ENCODE results near the gene FAM229A.

FAM229A gene

GRCh38 chr1:32349211-32349708, 13.0 kb downstream of the FAM229A start:
- DNase-seq (ENCODE audit: low read depth, low spot score) = peak; percentile 89
- no peak for TF ChIP-seq CTCF (IDR thresholded peaks at IDR 0.05; ENCODE audit: low read depth, low read length)
- in situ Hi-C loops (cut with HindIII; ENCODE audit: low sequenced_read_pairs) = no loop called here
- no peak overlapping the region for H3K4me3 ChIP-seq (ENCODE audit: low read depth, low read length)

GRCh38 chr1:32346532-32347157, 15.6 kb downstream of the FAM229A start:
- no peak for DNase-seq (ENCODE audit: low read depth, low spot score)
- TF ChIP-seq CTCF (IDR thresholded peaks at IDR 0.05; ENCODE audit: low read depth, low read length) = no peak
- no peak overlapping the region for H3K4me3 ChIP-seq (ENCODE audit: low read depth, low read length)
- in situ Hi-C loops (cut with HindIII; ENCODE audit: low sequenced_read_pairs) = no loop called here

GRCh38 chr1:32345289-32345827, 16.9 kb downstream of the FAM229A start:
- TF ChIP-seq CTCF (IDR thresholded peaks at IDR 0.05; ENCODE audit: low read depth, low read length) = no peak
- peak; percentile 58 for DNase-seq (ENCODE audit: low read depth, low spot score)
- H3K4me3 ChIP-seq (ENCODE audit: low read depth, low read length) = no peak overlapping the region
- in situ Hi-C loops (cut with HindIII; ENCODE audit: low sequenced_read_pairs) = no loop called here

GRCh38 chr1:32342704-32343103, 19.6 kb downstream of the FAM229A start:
- H3K4me3 ChIP-seq (ENCODE audit: low read depth, low read length) = no peak overlapping the region
- no peak for TF ChIP-seq CTCF (IDR thresholded peaks at IDR 0.05; ENCODE audit: low read depth, low read length)
- in situ Hi-C loops (cut with HindIII; ENCODE audit: low sequenced_read_pairs) = no loop called here
- DNase-seq (ENCODE audit: low read depth, low spot score) = no peak

- no peak for DNase-seq (ENCODE audit: low read depth, low spot score)
- in situ Hi-C loops (cut with HindIII; ENCODE audit: low sequenced_read_pairs) = no loop called here
- no peak for TF ChIP-seq CTCF (IDR thresholded peaks at IDR 0.05; ENCODE audit: low read depth, low read length)
- H3K4me3 ChIP-seq (ENCODE audit: low read depth, low read length) = no peak overlapping the region
These were observed 20.3 kb downstream of the FAM229A start for GRCh38 chr1:32341971-32342370.

GRCh38 chr1:32341186-32341757, 21.0 kb downstream of the FAM229A start:
- no peak for TF ChIP-seq CTCF (IDR thresholded peaks at IDR 0.05; ENCODE audit: low read depth, low read length)
- DNase-seq (ENCODE audit: low read depth, low spot score) = no peak
- no peak overlapping the region for H3K4me3 ChIP-seq (ENCODE audit: low read depth, low read length)
- in situ Hi-C loops (cut with HindIII; ENCODE audit: low sequenced_read_pairs) = no loop called here
